H9 (cell line): Measurements from ENCODE around the gene PIM3. TPM values are rescaled to one million over a fixed set of nuclear protein-coding genes. Genes with fewer than 3 reads are reported as not detected.

Experiments used
- DNase-seq: peaks from one replicate; pipeline ENCODE4 v3.0.0-alpha.2; 2017
- H2AFZ ChIP-seq: one replicate; pipeline ENCODE4 v1.6.1; 2013; ENCODE audit warnings: mild to moderate bottlenecking, low read length, control low read depth, moderate library complexity
- H2AK5ac ChIP-seq: 2 replicates; pipeline ENCODE4 v1.6.1; 2013; ENCODE audit warnings: low read length, control low read depth, mixed read lengths; ENCODE audit not compliant: insufficient read length
- H2BK120ac ChIP-seq: one replicate; pipeline ENCODE4 v1.6.1; 2013; ENCODE audit warnings: low read depth, mild to moderate bottlenecking, low read length, control low read depth, inconsistent platforms; ENCODE audit not compliant: poor library complexity, severe bottlenecking
- H2BK12ac ChIP-seq: 2 replicates; pipeline ENCODE4 v1.6.1; 2013; ENCODE audit warnings: low read length, control low read depth, mixed read lengths, low read depth; ENCODE audit not compliant: insufficient read length
- H2BK15ac ChIP-seq: 2 replicates; pipeline ENCODE4 v1.6.1; 2013; ENCODE audit warnings: low read depth, low read length, control low read depth
- H2BK20ac ChIP-seq: one replicate; pipeline ENCODE4 v1.6.1; 2013; ENCODE audit warnings: low read depth, mild to moderate bottlenecking, low read length, control low read depth, inconsistent platforms; ENCODE audit not compliant: poor library complexity, severe bottlenecking
- H2BK5ac ChIP-seq: 2 replicates; pipeline ENCODE4 v1.6.1; 2013; ENCODE audit warnings: low read length, control low read depth, mixed read lengths; ENCODE audit not compliant: insufficient read length
- H3K14ac ChIP-seq: 2 replicates; pipeline ENCODE4 v1.6.1; 2013; ENCODE audit warnings: low read length, control low read depth; ENCODE audit not compliant: insufficient read depth
- H3K18ac ChIP-seq: 2 replicates; pipeline ENCODE4 v1.6.1; 2013; ENCODE audit warnings: low read depth, mild to moderate bottlenecking, mixed read lengths, low read length, control low read depth; ENCODE audit not compliant: insufficient read length
- H3K23ac ChIP-seq: 2 replicates; pipeline ENCODE4 v1.6.1; 2013; ENCODE audit warnings: low read length, control low read depth, mixed read lengths, low read depth; ENCODE audit not compliant: insufficient read length
- H3K23me2 ChIP-seq: 2 replicates; pipeline ENCODE4 v1.6.1; 2013; ENCODE audit warnings: low read depth, mild to moderate bottlenecking, mixed read lengths, low read length, control low read depth; ENCODE audit not compliant: insufficient read length, poor library complexity, severe bottlenecking
- H3K27ac ChIP-seq: 2 replicates; pipeline ENCODE4 v1.5.1; 2013; ENCODE audit warnings: low read length, control low read depth, mixed read lengths, low read depth; ENCODE audit not compliant: insufficient read length
- H3K27me3 ChIP-seq: 2 replicates; pipeline ENCODE4 v1.6.1; 2013; ENCODE audit warnings: low read length, control low read depth, inconsistent platforms; ENCODE audit not compliant: insufficient read depth
- H3K4ac ChIP-seq: 2 replicates; pipeline ENCODE4 v1.6.1; 2013; ENCODE audit warnings: low read depth, mild to moderate bottlenecking, control low read depth, inconsistent platforms, low read length, moderate library complexity
- H3K4me1 ChIP-seq: 2 replicates; pipeline ENCODE4 v1.6.1; 2013; ENCODE audit warnings: low read length, control low read depth, inconsistent platforms; ENCODE audit not compliant: insufficient read depth
- H3K4me2 ChIP-seq: 2 replicates; pipeline ENCODE4 v1.6.1; 2013; ENCODE audit warnings: low read length, control low read depth, mixed read lengths; ENCODE audit not compliant: insufficient read length, insufficient read depth
- H3K56ac ChIP-seq: 2 replicates; pipeline ENCODE4 v1.6.1; 2013; ENCODE audit warnings: low read depth, mild to moderate bottlenecking, mixed read lengths, low read length, control low read depth; ENCODE audit not compliant: insufficient read length
- H3K79me1 ChIP-seq: 2 replicates; pipeline ENCODE4 v1.6.1; 2013; ENCODE audit warnings: low read depth, mild to moderate bottlenecking, moderate library complexity, low read length, control low read depth, inconsistent platforms; ENCODE audit not compliant: insufficient read depth, poor library complexity, severe bottlenecking
- H3K79me2 ChIP-seq: 2 replicates; pipeline ENCODE4 v1.6.1; 2013; ENCODE audit warnings: low read length, control low read depth, inconsistent platforms; ENCODE audit not compliant: insufficient read depth
- H3K9ac ChIP-seq: 2 replicates; pipeline ENCODE4 v1.6.1; 2013; ENCODE audit warnings: low read length, control low read depth, mixed read lengths; ENCODE audit not compliant: insufficient read length; ENCODE audit errors: extremely low read depth
- H3K9me3 ChIP-seq: one replicate; pipeline ENCODE4 v1.6.1; 2013; ENCODE audit warnings: low read depth, low read length, inconsistent platforms; ENCODE audit not compliant: control insufficient read depth
- H3T11ph ChIP-seq: one replicate; pipeline ENCODE4 v1.6.1; 2013; ENCODE audit warnings: mild to moderate bottlenecking, low read length, control low read depth, inconsistent platforms
- H4K20me1 ChIP-seq: one replicate; pipeline ENCODE4 v1.6.1; 2013; ENCODE audit not compliant: control insufficient read depth, insufficient read length, insufficient read depth
- H4K5ac ChIP-seq: 2 replicates; pipeline ENCODE4 v1.6.1; 2013; ENCODE audit warnings: low read depth, mild to moderate bottlenecking, mixed read lengths, low read length, control low read depth; ENCODE audit not compliant: insufficient read length
- H4K8ac ChIP-seq: replicated peaks from 2 replicates; pipeline ENCODE4 v1.6.1; 2013; ENCODE audit warnings: low read length, control low read depth, mixed read lengths, low read depth; ENCODE audit not compliant: insufficient read length
- H4K91ac ChIP-seq: 2 replicates; pipeline ENCODE4 v1.6.1; 2013; ENCODE audit warnings: low read depth, mild to moderate bottlenecking, moderate library complexity, mixed read lengths, low read length, control low read depth; ENCODE audit not compliant: insufficient read length
- H3K27ac Mint-ChIP-seq, 3 experiments: 2 replicates in 2 of 3; 3 replicates in 1 of 3; pipeline ENCODE4 v1.8.0; 2020 to 2021; ENCODE audit warnings: mixed read lengths in 3 of 3, mild to moderate bottlenecking in 1 of 3, moderate library complexity in 1 of 3
- H3K27me3 Mint-ChIP-seq: 2 replicates; pipeline ENCODE4 v1.8.0; 2021; ENCODE audit warnings: low read depth, mild to moderate bottlenecking, moderate library complexity, mixed read lengths
- H3K36me3 Mint-ChIP-seq, 3 experiments: 2 replicates in 2 of 3; 3 replicates in 1 of 3; pipeline ENCODE4 v1.8.0; 2020 to 2021; ENCODE audit warnings: low read depth in 3 of 3, mixed read lengths in 3 of 3; ENCODE audit not compliant: insufficient read depth in 1 of 3
- H3K4me1 Mint-ChIP-seq, 2 experiments: 2 replicates each; pipeline ENCODE4 v1.8.0; 2020; ENCODE audit warnings: mixed read lengths in 2 of 2
- H3K4me3 Mint-ChIP-seq, 2 experiments: 2 replicates in 1 of 2; 3 replicates in 1 of 2; pipeline ENCODE4 v1.8.0; 2020 to 2021; ENCODE audit warnings: mild to moderate bottlenecking in 2 of 2, mixed read lengths in 2 of 2, moderate library complexity in 1 of 2
- H3K9me3 Mint-ChIP-seq, 2 experiments: 2 replicates in 1 of 2; 3 replicates in 1 of 2; pipeline ENCODE4 v1.8.0; 2020; ENCODE audit warnings: mild to moderate bottlenecking in 2 of 2, mixed read lengths in 2 of 2, moderate library complexity in 1 of 2
- WGBS: extraction: QIAGEN DNeasy Blood & Tissue Kit; methylation state at CpG from one replicate; pipeline ENCODE4 v1.1.7; 2013; ENCODE audit warnings: missing lambda C conversion rate, low lambda C conversion rate, mixed read lengths; ENCODE audit not compliant: insufficient read length; ENCODE audit errors: extremely low coverage; 5-methylcytosine and 5-hydroxymethylcytosine counted together
- total RNA-seq: library from RNA; stranded (reverse); gene quantifications from 2 replicates; pipeline ENCODE4 v1.2.1, GENCODE V29; 2021
- TF ChIP-seq, protein P1 (sequence below): fragments of 200-600 bp; sonication (generic); conservative IDR thresholded peaks from 3 replicates; pipeline ENCODE4 v1.8.0; 2021; ENCODE audit warnings: antibody characterized with exemption, mild to moderate bottlenecking

The PIM3 gene
- total RNA-seq, 1 experiment from 2014 or later: 43.4 TPM

DNA sequence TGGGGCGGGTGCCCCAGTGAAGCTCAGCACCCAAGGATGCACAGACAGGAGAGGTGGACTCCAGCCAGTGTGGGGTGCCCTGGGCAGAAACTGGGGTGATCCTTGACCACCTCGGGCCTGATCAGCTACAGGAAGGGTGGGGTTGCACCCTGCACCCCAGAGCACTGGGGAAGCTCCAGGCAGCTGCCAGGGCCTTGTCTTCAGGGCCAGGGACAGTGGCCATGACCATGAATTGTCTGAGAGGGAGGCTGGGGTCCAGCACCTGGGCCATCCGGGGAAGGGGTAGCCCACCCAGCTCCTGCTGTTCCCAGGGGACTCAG is 34.4 kb downstream of the PIM3 start:
- Histone ChIP-seq H4K5ac (no peak overlapping the region), H2AFZ (no peak overlapping the region), H3K4ac (no peak overlapping the region), H3T11ph (no peak overlapping the region), H2BK15ac (no peak overlapping the region), H3K14ac (no peak overlapping the region), H3K23me2 (peaks cover 4% of the 10 kb centered on the region), H3K4me2 (no peak overlapping the region), H3K56ac (no peak overlapping the region), H3K9me3 (no peaks in the 10 kb centered on the region), H2BK20ac (no peak overlapping the region), H3K79me1 (no peaks in the 10 kb centered on the region), H4K91ac (no peak overlapping the region), H3K27ac (no peak overlapping the region), H2BK5ac (no peak overlapping the region), H2AK5ac (no peak overlapping the region), H3K18ac (no peak overlapping the region), H3K23ac (no peak overlapping the region), H2BK120ac (no peak overlapping the region), H3K27me3 (peaks cover under 1% of the 10 kb centered on the region; the same call in 1 of the 2 replicates), H4K8ac (no peak overlapping the region), H4K20me1 (no peaks in the 10 kb centered on the region), H3K79me2 (no peaks in the 10 kb centered on the region), H2BK12ac (no peak overlapping the region), H3K4me1 (no peaks in the 10 kb centered on the region), H3K9ac (no peak overlapping the region)
- WGBS: no CpG with 5 or more reads among the region's 3 CpGs
- no peak for DNase-seq
- Mint-ChIP-seq H3K4me1 (peaks cover 8 to 13% of the 10 kb centered on the region in 2 experiments; a peak in 3 of 4 replicates), H3K27ac (no peak overlapping the region), H3K9me3 (peaks cover 19 to 20% of the 10 kb centered on the region in 2 experiments), H3K27me3 (peaks cover 34% of the 10 kb centered on the region), H3K36me3 (peaks cover 0 to 3% (median 0%) of the 10 kb centered on the region in 3 experiments; a peak in 3 of 7 replicates), H3K4me3 (no peak overlapping the region)
- TF ChIP-seq, protein P1, sequence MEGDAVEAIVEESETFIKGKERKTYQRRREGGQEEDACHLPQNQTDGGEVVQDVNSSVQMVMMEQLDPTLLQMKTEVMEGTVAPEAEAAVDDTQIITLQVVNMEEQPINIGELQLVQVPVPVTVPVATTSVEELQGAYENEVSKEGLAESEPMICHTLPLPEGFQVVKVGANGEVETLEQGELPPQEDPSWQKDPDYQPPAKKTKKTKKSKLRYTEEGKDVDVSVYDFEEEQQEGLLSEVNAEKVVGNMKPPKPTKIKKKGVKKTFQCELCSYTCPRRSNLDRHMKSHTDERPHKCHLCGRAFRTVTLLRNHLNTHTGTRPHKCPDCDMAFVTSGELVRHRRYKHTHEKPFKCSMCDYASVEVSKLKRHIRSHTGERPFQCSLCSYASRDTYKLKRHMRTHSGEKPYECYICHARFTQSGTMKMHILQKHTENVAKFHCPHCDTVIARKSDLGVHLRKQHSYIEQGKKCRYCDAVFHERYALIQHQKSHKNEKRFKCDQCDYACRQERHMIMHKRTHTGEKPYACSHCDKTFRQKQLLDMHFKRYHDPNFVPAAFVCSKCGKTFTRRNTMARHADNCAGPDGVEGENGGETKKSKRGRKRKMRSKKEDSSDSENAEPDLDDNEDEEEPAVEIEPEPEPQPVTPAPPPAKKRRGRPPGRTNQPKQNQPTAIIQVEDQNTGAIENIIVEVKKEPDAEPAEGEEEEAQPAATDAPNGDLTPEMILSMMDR: no peak
